GM23338 (cell line): Measurements from ENCODE around the gene CSPG4. TPM values are rescaled to one million over a fixed set of nuclear protein-coding genes. Genes with fewer than 3 reads are reported as not detected.
"Not testable (repeated sequence)": the region's sequence is repeated elsewhere in the genome, so short reads cannot be mapped to it uniquely, and the experiment has no call there.

Source experiments
- ATAC-seq: fragments of 200-7000 bp; cut with Tn5 transposase; 3 replicates; pipeline ENCODE4 v1.9.1; 2020
- DNase-seq: peaks from one replicate; pipeline ENCODE4 v3.0.0-alpha.2; 2015; ENCODE audit warnings: low spot score
- H2AFZ ChIP-seq: fragments of 200-600 bp; sonication (generic); 2 replicates; pipeline ENCODE4 v1.8.0; 2016; ENCODE audit warnings: antibody characterized with exemption, mild to moderate bottlenecking, moderate library complexity
- H3F3A ChIP-seq: fragments of 200-600 bp; sonication (generic); replicated peaks from 2 replicates; pipeline ENCODE4 v1.8.0; 2017; ENCODE audit warnings: antibody characterized with exemption, mixed run types, low read depth
- H3K27ac ChIP-seq: fragments of 200-600 bp; sonication (generic); 2 replicates; pipeline ENCODE4 v1.6.1; 2016; ENCODE audit warnings: low read depth
- H3K27me3 ChIP-seq: fragments of 200-600 bp; sonication (generic); 2 replicates; pipeline ENCODE4 v1.8.0; 2016; ENCODE audit warnings: mild to moderate bottlenecking, mixed run types, moderate library complexity; ENCODE audit not compliant: insufficient read depth
- H3K36me3 ChIP-seq: fragments of 200-600 bp; sonication (generic); 2 replicates; pipeline ENCODE4 v1.8.0; 2016; ENCODE audit warnings: mild to moderate bottlenecking; ENCODE audit not compliant: insufficient read depth
- H3K4me1 ChIP-seq: fragments of 200-600 bp; sonication (generic); 2 replicates; pipeline ENCODE4 v1.8.0; 2016; ENCODE audit warnings: mild to moderate bottlenecking, moderate library complexity; ENCODE audit not compliant: insufficient read depth
- H3K4me2 ChIP-seq: fragments of 200-600 bp; sonication (generic); 2 replicates; pipeline ENCODE4 v1.7.1; 2017; ENCODE audit warnings: mixed run types
- H3K4me3 ChIP-seq: fragments of 200-600 bp; sonication (generic); 2 replicates; pipeline ENCODE4 v1.6.1; 2016; ENCODE audit warnings: mixed run types
- H3K79me2 ChIP-seq: fragments of 200-600 bp; sonication (generic); replicated peaks from 2 replicates; pipeline ENCODE4 v1.8.0; 2017; ENCODE audit warnings: mild to moderate bottlenecking; ENCODE audit not compliant: insufficient read depth
- H3K9me2 ChIP-seq: fragments of 200-600 bp; sonication (generic); 2 replicates; pipeline ENCODE4 v1.8.0; 2017; ENCODE audit not compliant: insufficient read depth
- H4K20me1 ChIP-seq: fragments of 200-600 bp; sonication (generic); replicated peaks from 2 replicates; pipeline ENCODE4 v1.8.0; 2017; ENCODE audit warnings: mild to moderate bottlenecking; ENCODE audit not compliant: insufficient read depth
- H3K27ac Mint-ChIP-seq: 2 replicates; pipeline ENCODE4 v1.8.0; 2020; ENCODE audit warnings: inconsistent platforms, mild to moderate bottlenecking, moderate library complexity, mixed read lengths
- H3K27me3 Mint-ChIP-seq: 3 replicates; pipeline ENCODE4 v1.8.0; 2022; ENCODE audit warnings: low read depth, mild to moderate bottlenecking, moderate library complexity, mixed read lengths, inconsistent platforms; ENCODE audit not compliant: insufficient read depth, poor library complexity
- H3K36me3 Mint-ChIP-seq: 3 replicates; pipeline ENCODE4 v1.8.0; 2021; ENCODE audit warnings: low read depth, mild to moderate bottlenecking, inconsistent platforms, moderate library complexity, mixed read lengths
- H3K4me1 Mint-ChIP-seq: 3 replicates; pipeline ENCODE4 v1.8.0; 2020; ENCODE audit warnings: mild to moderate bottlenecking, inconsistent platforms, mixed read lengths
- H3K4me3 Mint-ChIP-seq: 3 replicates; pipeline ENCODE4 v1.8.0; 2021; ENCODE audit warnings: moderate library complexity, mild to moderate bottlenecking, inconsistent platforms, mixed read lengths
- H3K9me3 Mint-ChIP-seq: 3 replicates; pipeline ENCODE4 v1.8.0; 2020; ENCODE audit warnings: moderate library complexity, mild to moderate bottlenecking, inconsistent platforms, mixed read lengths
- EZH2 ChIP-seq: fragments of 200-600 bp; sonication (generic); IDR thresholded peaks from one replicate; pipeline ENCODE4 v1.8.0; 2017; ENCODE audit warnings: antibody characterized with exemption, mild to moderate bottlenecking, low read depth; ENCODE audit not compliant: unreplicated experiment
- STAT1 ChIP-seq: IDR thresholded peaks from one replicate; pipeline ENCODE4 v1.6.1; 2016; ENCODE audit warnings: antibody characterized with exemption; ENCODE audit not compliant: unreplicated experiment
- ZNF114 ChIP-seq: fragments of 250-450 bp; sonication (Bioruptor Pico); IDR thresholded peaks from 2 replicates; pipeline ENCODE4 v1.5.0; 2020; ENCODE audit warnings: mild to moderate bottlenecking, moderate library complexity
- ZNF331 ChIP-seq: fragments of 250-450 bp; sonication (Bioruptor Pico); IDR thresholded peaks from 2 replicates; pipeline ENCODE4 v1.5.0; 2020; ENCODE audit warnings: low read depth, mild to moderate bottlenecking, moderate library complexity
- polyA plus RNA-seq: library from polyadenylated mRNA; unstranded; fragments of >200 nt; fragmentation: Nextera tagmentation; extraction: Ambion mirVana; gene quantifications from 2 replicates; pipeline ENCODE4 v1.2.1, GENCODE V29; 2016
- total RNA-seq: library from RNA; depleted of rRNA; stranded (reverse); fragments of >200 nt; shearing (Covaris generic); gene quantifications from 2 replicates; pipeline ENCODE4 v1.2.3, GENCODE V29; 2014
- TF ChIP-seq, protein P1 (sequence below), 2 experiments: fragments of 200-600 bp in 1 of 2; sonication (generic) in 1 of 2; conservative IDR thresholded peaks; 2 replicates each; pipeline versions ENCODE4 v1.5.1 to v1.6.1; 2016 to 2017; ENCODE audit warnings: antibody characterized with exemption in 2 of 2, low read depth in 2 of 2, mild to moderate bottlenecking in 2 of 2, moderate library complexity in 1 of 2

Gene CSPG4
- total and polyA plus RNA-seq, 2 experiments from 2014 or later = 0.27 to 4.0 TPM

- H3K4me2 ChIP-seq = no peak overlapping the region
- peak; percentile 35 for ATAC-seq
These were observed 18.9 kb upstream of the CSPG4 start for GRCh38 chr15:75731248-75732151.

DNA sequence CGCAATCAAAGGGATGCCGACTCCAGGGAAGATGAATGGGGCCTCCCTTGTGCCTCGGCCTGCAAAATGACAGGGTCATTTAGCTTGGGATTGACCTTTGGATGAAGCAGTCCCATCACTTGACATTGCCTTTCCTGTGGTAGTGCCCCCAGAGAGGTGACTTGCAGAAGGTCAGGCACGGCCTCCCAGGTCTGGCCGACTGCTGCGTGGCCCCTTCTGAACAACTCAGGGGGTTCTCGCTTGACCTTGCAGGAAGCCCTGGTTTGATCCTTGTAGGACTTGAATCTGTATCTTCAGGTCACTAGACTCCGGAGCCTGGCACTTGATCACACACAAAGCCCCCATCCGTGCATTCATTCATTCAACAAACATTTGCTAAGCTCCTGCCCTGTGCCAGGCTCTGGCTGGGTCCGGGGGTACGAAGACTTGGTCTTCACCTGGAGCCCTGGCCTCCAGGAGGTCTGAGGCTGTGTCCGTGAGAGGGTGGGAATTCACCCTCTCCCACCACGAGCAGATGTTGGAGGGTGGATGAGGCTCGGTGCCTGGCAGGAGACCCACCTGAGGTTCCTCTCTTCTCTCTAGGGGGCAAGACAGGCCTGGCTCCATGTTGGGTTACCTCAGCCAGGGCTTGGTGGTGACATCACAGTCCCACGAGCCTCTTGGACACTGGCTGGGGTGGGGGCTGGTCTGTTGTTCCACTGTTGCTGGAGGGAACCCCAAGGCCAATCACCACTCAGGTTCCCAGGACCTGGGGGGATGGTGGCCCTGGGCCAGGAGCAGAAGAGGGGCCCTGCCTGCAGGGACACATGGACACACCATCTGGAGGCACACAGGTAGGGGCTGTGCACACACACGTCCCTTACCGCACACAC lies 18.0 kb upstream of the CSPG4 start:
- not testable (repeated sequence) for H3K27ac ChIP-seq, H4K20me1 ChIP-seq, H3K27ac Mint-ChIP-seq, H3K9me3 Mint-ChIP-seq, H3K4me1 ChIP-seq, H3K79me2 ChIP-seq, H3K36me3 Mint-ChIP-seq, H3K9me2 ChIP-seq, H3K36me3 ChIP-seq, H2AFZ ChIP-seq, H3K4me3 Mint-ChIP-seq, ATAC-seq, H3K4me3 ChIP-seq, H3K27me3 ChIP-seq, H3F3A ChIP-seq, DNase-seq, H3K4me2 ChIP-seq
- peaks cover 29% of the 10 kb centered on the region for H3K27me3 Mint-ChIP-seq
- peaks cover 25% of the 10 kb centered on the region for H3K4me1 Mint-ChIP-seq

More at GRCh38 chr15:75731248-75732151, 18.9 kb upstream of the CSPG4 start:
- Histone ChIP-seq H3K79me2 (no peaks in the 10 kb centered on the region), H3K4me3 (no peak overlapping the region), H3F3A (no peaks in the 10 kb centered on the region), H3K36me3 (no peaks in the 10 kb centered on the region), H4K20me1 (no peaks in the 10 kb centered on the region), H3K4me1 (no peaks in the 10 kb centered on the region; the same call in 1 of the 2 replicates), H3K27me3 (no peaks in the 10 kb centered on the region), H2AFZ (no peak overlapping the region), H3K27ac (no peak overlapping the region), H3K9me2 (no peaks in the 10 kb centered on the region)
- Mint-ChIP-seq H3K27me3 (peaks cover 25% of the 10 kb centered on the region), H3K4me1 (peaks cover 30% of the 10 kb centered on the region), H3K4me3 (no peak overlapping the region; the same call in 2 of the 3 replicates), H3K36me3 (no peaks in the 10 kb centered on the region; the same call in 2 of the 3 replicates), H3K9me3 (no peaks in the 10 kb centered on the region; the same call in 2 of the 3 replicates), H3K27ac (no peak overlapping the region)
- DNase-seq = peak; percentile 59
- TF ChIP-seq ZNF331 (CRISPR knock-in tag) (no peak), STAT1 (no peak), ZNF114 (no peak), EZH2 (no peak)
- TF ChIP-seq, protein P1, sequence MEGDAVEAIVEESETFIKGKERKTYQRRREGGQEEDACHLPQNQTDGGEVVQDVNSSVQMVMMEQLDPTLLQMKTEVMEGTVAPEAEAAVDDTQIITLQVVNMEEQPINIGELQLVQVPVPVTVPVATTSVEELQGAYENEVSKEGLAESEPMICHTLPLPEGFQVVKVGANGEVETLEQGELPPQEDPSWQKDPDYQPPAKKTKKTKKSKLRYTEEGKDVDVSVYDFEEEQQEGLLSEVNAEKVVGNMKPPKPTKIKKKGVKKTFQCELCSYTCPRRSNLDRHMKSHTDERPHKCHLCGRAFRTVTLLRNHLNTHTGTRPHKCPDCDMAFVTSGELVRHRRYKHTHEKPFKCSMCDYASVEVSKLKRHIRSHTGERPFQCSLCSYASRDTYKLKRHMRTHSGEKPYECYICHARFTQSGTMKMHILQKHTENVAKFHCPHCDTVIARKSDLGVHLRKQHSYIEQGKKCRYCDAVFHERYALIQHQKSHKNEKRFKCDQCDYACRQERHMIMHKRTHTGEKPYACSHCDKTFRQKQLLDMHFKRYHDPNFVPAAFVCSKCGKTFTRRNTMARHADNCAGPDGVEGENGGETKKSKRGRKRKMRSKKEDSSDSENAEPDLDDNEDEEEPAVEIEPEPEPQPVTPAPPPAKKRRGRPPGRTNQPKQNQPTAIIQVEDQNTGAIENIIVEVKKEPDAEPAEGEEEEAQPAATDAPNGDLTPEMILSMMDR (conservative IDR thresholded peaks at IDR 0.05; ENCODE audit: low read depth in 2 of 2) = peak in 1 of 2 experiments; percentile 64; a peak in 2 of 4 replicates
